Measurements from ENCODE around the gene PRKG1.

The PRKG1 gene

DNA sequence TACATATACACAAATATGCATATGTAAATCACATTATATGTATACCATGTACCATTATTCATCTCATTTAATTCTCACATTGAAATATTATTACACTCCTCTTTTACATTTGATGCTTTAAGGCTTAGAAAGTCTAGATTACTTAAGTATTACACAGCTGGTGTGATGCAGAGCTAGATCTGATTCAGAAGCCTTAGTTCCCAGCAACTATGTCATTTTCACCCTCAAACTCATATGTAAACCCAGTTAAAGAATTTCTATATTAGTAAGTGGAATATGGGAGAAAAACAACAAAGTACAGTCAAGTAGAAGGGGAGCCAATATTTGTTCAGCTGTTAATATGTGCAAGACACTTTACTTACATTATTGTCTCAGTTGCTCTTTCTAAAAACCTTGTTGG, 699.4 kb downstream of the PRKG1 start:
- DNase-seq, result no peak

DNA sequence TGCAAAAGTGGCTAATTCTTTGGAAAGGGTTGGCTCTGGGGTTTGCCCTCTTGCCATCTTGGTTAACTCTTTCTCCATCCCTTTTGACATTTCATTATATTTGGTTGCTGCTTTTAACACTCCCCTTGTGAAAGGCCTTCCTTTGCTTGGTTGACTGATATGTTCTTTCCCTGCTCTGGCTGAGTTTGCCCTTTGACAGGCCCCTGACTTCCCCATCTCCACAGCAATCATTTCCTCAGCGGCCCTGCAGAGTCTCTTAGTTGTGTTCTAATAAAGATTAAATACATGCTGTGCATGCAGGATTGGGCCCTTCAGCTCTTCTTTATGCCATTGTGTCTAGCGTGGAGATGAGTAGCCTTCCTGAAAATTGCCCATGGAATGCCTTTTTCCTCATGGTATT, 709.7 kb downstream of the PRKG1 start:
- no peak for DNase-seq

DNA sequence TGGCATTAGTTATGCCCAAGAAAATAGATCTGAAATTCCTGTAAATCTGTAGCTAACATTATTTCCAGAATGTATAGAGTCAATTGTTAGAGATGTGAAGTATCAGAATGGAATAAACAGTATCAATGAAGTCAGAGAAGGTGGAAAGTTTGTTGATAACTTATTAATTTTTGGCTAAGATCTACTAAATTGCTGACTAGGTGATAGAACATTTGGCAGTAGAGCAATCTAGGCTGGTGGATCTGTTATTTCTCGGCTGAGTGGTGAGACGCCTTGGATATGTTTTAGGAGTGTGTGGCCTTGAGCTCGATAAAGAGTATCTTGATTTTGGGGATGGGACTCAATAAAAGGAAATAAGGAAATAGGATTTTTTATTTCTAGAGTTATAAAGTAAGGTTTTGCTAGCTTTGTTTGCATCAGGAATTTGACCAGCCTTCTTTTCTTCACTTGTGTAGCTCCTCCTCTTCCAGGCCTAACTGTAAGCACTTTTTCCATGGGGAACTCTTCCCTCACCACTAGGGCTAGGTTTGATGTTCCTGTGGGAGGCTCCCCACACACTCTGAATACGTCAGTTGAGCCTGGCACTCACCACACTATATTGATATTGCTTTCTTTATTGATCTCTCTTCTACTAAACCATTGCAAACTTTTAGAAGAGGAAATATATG, 711.9 kb downstream of the PRKG1 start:
- no peak for DNase-seq

DNA sequence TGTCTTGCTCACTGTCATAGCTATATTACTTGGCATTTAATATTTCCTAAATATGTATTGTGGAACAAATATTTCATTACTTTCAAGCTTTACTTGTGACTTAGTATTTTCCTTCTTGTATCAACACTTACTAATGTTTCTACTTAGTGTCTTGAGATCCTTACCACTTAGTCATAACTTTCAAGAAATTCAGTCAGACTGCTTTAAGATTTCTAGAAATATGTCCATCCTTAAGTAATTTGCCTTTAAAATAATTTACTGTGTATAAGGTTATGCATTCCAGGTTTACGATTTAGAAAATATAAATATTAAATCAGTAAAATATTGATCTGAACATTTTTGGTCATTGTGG, 712.4 kb downstream of the PRKG1 start:
- no peak for DNase-seq

DNA sequence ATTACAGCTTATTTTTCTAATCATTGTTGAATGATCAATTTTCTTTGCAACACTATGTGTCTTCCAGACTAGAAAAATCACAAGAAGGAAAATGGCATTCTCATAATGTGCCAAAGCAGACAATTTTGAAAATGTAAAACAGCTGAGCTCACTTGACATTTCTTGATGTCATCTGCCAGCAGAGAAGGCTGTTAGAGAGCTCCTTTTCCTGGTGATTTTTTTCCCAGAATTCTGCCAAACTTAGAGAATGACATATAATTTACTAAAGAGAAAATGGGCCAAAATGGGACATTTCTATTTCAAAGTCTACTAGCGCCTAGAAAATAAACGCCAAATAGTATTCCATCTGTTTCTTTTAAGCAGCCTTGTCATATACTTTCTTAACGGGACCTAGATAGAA, 714.0 kb downstream of the PRKG1 start:
- no peak for DNase-seq

DNA sequence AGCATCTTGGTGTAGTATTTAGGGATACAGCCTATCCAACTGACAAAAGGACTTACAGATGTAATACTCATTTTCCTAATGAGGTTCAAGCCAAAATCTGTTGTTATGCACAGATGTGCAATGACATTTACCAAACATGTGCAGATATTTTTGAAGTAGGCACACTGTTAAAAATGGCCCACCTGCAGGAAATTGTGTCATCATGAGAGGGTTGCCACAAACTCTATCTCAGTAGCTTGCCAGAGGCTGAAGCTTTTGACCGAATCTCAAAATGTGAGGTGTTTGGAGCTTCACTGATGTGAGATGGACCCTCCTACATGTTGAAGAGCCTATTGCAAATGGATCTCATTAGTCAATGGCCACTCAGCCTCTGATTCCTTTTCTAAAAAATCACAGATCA, 714.8 kb downstream of the PRKG1 start:
- no peak for DNase-seq

DNA sequence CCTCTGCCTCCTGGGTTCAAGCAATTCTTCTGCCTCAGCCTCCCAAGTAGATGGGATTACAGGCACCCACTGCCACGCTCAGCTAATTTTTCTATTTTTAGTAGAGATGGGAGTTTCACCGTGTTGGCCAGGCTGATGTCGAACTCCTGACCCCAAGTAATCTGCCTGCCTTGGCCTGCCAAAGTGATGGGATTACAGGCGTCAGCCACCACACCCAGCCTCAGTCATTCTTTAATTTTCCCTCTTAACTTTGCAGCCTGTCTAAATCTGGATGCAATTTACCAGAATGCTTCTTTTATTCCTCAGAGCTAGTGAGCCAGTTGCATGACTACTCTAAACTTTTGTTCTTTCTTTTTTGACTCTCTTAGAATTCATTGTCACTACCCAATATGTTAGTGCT, 715.6 kb downstream of the PRKG1 start:
- DNase-seq, result no peak

DNA sequence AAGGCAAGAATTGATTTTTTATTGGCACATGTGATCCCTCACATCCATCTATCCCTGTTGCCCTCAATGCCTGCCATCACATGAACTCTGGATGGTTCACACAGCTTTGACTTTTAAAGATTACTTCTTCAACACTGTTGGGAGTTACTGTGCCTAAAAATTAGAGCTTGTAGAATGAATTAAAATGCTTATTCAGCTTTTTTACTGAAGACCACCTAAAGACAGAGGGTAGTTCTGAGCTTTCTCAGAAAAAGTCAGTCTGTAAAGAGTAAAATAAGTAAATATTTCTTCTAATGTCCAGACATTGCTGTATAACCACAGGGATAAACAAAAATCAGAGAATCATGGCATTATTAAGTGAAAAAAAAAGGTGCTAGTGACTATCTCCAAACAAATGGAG, 718.4 kb downstream of the PRKG1 start:
- DNase-seq, result no peak

DNA sequence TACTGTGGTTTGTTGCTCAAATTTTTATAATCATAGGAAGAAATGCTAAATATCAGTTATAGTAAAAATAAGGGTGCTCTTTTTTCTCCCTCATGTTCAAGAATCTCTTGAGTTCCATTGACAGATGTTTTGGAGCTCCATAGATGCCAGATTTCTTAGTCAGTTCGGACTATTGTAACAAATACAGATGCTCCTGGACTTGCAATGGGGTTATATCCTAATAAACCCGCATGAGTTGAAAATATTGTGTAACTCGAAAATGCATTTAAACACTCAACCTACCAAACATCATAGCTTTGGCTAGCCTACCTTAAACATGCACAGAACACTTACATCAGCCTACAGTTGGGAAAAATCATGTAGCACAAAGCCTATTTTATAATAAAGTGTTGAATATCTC, 725.8 kb downstream of the PRKG1 start:
- DNase-seq, result no peak

DNA sequence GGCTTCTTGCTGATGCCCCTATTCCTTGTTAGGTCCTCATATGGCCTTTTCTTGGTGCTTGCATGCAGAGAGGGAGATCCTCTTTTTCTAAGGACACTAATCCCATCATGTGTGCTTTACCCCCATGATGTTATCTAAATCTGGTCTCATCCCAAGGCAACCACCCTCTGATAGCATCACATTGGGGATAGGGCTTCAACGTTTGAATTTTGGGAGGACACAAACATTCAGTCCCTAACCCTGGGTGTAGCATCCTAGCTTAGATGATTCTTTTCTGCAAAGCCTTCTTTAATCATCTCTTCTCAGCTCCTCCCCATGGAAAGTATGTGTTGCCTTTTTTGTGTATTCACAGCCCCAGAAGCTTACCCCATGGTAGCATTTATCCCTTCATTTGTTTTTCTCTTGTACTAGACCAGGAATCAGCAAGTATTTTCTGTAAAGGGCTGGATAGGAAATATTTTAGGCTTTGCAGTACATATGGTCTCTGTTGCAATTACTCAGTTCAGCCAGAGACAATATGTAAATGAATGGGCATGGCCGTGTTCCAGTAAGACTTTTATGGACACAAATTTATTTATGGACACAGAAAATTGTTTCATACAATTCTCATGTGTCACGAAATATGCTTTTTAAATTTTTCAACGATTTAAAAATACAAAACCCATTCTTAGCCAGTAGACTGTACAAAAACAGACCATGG, 726.6 kb downstream of the PRKG1 start:
- DNase-seq, result no peak

DNA sequence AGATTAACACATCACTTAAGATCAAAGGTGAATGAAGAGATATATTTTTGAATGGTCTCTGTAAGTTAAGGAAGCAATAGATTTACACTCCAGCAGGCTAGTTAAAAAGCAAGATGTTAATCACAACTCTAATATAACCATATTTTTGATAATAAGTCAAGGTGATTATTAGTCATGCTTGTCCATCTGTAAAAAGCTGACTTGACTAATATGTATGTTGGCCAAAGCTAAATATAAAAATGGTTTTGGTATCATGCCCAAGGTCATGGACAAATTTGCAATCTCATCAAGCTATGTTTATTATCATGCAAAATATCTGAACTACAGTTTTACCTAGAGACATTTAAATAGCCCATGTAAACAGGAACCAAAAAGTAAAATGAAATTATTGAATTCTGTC, 727.7 kb downstream of the PRKG1 start:
- DNase-seq, result no peak

DNA sequence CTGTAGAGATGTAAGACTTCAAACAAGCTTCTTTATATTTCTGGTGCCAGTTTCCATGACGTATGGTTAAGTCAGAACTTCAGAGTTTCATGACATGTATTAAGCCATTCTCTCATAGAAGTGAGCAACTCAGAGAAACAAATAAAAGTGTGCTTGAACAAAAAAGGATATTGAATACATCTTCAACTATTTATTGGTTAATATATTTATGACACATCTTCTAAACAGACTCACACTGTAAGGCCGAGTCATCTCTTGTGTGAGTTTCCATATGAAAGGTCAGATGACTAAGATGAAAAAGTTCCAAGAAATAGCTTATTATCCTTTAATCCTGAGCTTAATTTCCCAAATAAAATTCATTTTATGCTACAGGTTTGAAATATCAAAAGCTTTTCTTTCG, 730.6 kb downstream of the PRKG1 start:
- DNase-seq, result no peak

DNA sequence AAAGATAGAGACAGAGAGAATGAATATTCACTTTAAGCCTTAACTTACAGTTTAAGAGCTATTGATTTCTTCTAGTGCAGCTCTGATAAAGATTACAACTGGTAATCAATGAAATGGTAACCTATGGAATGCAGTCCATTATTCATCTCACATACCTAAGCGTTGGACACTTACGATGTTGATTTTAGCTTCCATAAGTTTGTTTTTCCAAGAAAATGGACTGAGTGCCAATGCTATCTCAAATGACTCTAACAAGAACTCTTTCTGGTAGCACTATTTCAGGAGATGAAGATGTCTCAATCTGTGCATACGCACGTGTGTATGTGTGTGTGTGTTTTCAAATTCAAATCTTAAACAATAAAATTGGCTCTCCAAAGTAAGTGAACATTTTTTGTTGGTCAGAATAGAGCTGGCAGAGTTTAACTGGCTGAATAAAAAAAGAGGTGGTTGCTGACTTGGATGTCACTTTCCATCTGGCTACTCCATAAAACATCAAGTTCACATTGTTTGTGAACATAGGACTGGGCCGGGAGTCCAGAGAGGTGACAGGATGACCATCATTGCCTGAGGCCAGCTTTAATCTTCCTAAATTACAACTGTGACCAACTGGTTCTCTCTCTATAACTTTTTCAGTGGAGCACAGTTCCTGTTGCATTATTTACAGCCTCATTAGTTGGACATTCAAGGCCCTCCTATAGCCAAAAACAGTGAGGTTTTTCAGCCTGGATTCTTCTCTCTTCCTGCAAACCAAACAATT, 732.0 kb downstream of the PRKG1 start:
- no peak for DNase-seq

DNA sequence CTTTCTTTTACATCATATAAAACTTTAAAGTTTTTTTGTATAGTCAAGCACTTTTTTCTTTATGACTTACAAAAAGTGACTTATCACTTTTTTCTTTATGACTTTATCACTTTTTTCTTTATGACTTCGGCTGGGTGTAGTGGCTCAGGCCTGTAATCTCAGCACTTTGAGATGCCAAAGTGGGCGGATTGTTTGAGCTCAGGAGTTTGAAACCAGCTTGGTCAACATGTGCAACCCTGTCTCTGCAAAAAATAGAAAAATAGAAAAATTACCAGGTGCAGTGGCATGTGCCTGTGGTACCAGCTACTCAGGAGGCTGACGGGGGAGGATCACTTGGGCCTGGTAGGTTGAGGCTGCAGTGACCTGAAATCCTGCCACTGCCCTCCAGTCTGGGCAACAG, 733.9 kb downstream of the PRKG1 start:
- no peak for DNase-seq

DNA sequence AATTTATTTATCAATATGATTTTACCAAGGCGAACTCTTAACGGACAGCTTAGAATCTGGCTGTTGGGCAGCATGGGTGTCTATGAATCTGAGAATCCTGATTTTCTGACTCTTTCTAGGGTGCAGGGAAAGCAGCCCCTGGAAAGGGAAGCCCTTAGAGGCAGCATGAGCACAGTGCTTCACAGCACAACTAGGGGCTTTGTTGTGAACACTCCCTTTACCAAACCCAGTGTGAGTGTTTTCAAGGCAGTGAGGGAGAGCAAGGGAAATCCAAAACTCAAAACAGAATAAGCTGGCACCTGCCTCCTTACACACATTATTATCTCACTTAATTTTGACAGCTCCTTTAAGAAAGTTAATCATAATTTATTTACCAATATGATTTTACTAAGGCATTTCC, 741.4 kb downstream of the PRKG1 start:
- DNase-seq, result no peak

DNA sequence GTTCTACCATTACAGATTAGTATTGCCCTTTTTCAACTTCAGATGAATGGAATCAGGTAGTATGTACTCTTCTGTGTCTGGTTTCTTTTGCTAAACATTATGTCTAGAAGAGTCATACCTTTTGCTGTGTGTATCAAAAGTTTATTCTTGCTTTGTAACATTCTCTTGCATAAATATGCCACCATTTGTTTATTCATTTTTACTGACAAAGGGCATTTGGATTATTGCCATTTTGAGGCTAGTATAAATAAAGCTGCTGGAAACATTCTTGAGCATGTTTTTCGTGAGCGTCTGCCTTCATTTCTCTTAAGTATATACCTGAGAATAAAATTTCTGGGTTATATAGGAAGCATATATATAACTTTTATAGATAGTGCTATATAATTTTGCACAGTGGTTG, 746.8 kb downstream of the PRKG1 start:
- DNase-seq, result no peak

DNA sequence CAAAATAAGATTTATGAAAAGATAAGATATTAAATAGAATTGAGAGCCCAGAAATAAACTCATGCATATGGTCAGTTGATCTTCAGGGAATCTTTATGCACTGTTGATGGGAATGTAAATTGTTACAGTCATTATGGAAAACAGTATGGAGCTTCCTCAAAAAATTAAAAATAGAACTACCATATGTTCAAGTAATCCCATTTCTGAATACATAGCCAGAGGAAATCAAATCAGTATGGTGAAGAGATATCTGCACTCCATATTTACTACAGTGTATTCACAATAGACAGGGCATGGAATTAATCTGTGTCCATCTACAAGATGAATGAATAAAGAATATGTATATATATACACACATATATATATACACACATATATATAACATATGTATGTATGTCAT, 747.5 kb downstream of the PRKG1 start:
- DNase-seq, result no peak

DNA sequence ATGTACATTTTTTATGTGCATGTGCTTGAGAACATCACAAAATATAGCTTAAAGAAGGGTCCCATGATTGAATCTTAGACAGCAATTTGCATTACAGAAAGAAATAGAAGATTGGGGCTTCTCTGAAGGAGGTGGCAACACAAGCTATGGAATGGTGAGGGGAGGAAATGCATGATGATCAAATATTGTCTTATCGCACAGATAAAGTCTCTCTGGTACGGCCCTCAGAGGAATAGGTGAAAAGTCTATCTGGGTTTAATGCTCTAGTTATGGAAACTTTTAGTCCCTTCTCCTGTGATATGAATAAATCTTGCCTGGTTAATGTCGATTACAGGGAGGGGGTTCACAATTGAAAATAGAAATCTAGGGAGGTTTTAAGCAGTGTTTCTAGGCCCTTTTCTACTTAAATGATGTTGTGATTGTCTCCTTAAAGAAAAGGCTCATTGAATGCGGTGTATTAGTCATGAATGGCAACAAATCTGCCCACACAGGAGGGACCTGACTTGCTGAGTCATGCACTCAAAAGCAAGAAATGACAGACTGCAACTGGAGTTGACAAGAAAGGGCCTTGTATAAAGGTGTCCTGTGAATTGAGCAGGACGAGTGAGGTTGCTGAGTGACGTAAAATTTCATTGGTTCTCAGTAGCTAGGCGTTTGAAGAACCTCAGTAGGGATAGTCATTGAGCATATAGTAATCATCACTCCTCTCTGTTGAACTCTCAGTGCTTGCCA, 758.5 kb downstream of the PRKG1 start:
- peak; percentile 57 for DNase-seq

DNA sequence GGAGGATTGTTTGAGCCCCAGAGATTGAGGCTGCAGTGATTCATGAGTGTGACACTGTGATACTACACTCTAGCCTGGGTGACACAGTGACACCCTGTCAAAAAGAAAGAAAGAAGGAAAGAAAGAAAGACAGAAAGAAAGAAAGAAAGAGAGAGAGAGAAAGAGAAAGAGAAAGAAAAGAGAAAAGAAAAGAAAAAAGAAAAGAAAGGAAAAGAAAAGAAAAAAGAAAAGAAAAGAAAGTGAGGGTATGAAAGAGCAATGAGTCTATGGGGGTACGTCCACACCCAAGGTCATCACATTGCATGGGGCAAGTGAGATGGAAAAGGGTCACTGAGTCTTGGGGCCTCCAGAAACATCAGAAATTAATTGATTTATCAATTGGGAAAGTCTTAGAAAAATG, 760.3 kb downstream of the PRKG1 start:
- no peak for DNase-seq

DNA sequence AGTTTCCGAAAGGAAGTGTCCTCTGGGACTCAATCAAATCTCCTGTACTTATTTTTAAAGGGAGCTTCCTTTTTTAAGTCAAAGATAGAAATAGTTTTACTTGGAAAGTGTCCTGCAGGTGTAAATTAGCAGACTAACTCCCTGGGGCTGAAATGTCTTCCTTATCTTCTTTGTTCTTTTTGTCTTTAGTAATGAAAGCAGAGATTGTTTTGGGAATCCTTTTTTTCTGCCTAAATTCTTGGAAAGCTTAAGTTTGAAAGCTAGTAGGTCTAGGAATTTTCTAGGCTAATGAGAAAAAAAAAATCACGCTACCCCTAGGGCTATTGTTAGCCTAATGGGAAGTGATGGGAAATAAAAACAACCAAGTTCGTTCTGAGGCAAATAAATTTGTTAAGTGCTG, 764.2 kb downstream of the PRKG1 start:
- no peak for DNase-seq

DNA sequence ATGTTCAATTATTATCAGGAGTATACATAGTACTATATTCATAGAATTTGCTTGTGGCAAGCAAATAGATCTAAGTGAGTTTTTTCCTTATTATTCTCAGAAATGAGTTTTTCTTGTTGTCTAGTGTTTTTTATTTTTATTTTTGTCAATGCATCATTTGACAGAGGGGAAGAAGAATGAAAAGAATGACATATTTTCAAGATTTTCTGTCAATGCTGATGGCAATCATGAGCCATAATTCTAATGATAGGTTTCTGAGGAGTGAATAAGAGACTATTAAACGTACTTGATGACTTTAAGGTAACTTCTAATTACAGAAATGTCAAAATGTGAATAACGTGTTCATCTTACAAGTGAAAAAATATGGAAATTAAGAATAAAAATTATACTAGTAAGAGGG, 769.7 kb downstream of the PRKG1 start:
- DNase-seq, result no peak

DNA sequence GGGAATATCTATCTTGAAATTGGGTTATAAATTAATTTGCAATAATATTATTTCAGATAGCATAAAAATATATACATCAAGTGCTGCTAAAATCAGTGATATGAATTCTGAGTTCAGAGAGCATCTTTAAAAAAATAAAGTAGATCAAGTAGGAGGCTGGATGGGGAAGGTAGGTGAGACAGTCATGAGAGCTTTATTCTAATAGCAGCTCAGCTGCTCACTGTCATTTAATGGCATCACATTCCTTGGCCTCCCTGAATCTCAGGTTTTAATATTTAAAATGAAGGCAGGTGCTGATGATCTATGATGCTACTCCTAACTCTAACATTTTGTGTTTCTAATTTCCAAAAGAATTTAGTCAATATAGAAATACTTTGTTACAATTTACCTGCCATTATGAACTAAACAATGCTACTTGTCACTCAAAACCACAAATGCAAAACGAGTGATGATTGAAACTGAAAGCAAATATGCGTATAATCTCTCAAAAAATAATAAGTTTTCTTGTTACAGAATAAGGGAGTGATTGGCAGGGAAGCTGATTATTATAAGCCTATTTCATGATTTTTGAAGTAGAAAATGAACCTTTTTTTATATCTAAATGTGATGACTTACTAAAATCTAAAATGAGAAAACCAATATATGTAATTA, 772.7 kb downstream of the PRKG1 start:
- DNase-seq, result no peak

DNA sequence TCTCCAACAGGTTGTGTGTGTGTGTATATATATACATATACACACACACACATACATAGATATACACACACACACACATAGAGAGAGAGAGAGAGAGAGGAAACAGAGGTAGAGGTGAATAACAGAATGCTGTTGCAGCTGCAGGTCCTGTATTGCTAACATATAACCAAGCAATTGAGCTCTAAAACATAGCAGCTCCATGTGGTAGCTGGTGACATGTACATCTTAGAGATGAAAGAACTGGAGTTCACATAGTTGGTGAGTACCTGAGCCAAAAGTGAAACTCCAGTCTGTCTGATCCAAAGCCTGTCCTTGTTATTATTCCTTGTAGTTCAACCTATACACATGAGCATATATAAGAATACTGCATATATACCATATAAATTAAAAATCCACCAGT, 778.0 kb downstream of the PRKG1 start:
- no peak for DNase-seq
